ENCODE results near the gene FTO. TPM values are rescaled to one million over a fixed set of nuclear protein-coding genes. Genes with fewer than 3 reads are reported as not detected.

FTO gene
- polyA plus RNA-seq, 3 donors: 16.8 to 51.0 (median 37.7) TPM

DNA sequence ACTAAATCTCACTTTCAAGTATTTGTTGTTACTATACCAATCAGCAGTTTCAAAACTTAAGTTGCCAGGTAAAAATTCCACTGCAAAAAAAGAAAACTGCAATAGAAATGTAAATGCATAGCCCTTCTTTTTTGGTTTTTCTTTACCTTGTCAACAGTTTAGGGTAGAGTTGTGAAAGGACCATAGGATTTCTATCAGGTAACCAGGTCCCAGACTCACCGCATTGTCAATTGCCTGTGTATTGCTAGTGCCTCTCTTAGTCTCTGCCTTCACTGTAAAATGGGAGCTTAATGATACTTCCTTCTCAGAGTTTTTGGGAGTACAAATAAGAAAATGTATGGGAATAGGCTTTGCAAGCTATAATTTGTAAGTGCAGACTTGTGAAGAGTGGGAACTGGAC, 145.0 kb downstream of the FTO start:
- Mint-ChIP-seq H3K27me3 (ENCODE audit: low read depth in 3 of 3) (no peaks in the 10 kb centered on the region), H3K36me3 (peaks cover 2 to 11% of the 10 kb centered on the region in 2 donors), H3K4me3 (no peak overlapping the region), H3K4me1 (peaks cover 31% of the 10 kb centered on the region), H3K27ac (no peak overlapping the region), H3K9me3 (peaks cover 0 to 1% (median 0%) of the 10 kb centered on the region in 7 donors)
- intact Hi-C loops (cut with micrococcal nuclease): no loop called here
- Histone ChIP-seq H3K4me1 (ENCODE audit: control insufficient read depth in 1 of 2, insufficient read depth in 2 of 2, low read length in 2 of 2) (peaks cover 27 to 30% of the 10 kb centered on the region in 2 donors), H3K27ac (ENCODE audit: low read depth in 1 of 2, low read length in 2 of 2) (peak overlapping the region in 1 of 2 donors; percentile 52), H3K9ac (ENCODE audit: insufficient read depth, low read length, poor library complexity, severe bottlenecking) (no peak overlapping the region), H4K20me1 (ENCODE audit: insufficient read depth, low read length) (no peaks in the 10 kb centered on the region), H3K36me3 (replicated peaks in 1 of 2; ENCODE audit: control insufficient read depth in 1 of 2, insufficient read depth in 2 of 2, low read length in 2 of 2) (no peaks in the 10 kb centered on the region), H3K4me3 (replicated peaks in 1 of 3; ENCODE audit: low read depth in 2 of 3, low read length in 3 of 3) (no peak overlapping the region), H2AFZ (ENCODE audit: insufficient read depth, low read depth, low read length, poor library complexity, severe bottlenecking) (peak overlapping the region; percentile 27), H3K4me2 (replicated peaks; ENCODE audit: extremely low read depth, low read length, poor library complexity, severe bottlenecking) (no peak overlapping the region), H3K79me2 (ENCODE audit: insufficient read depth, low read length) (no peaks in the 10 kb centered on the region), H3K9me3 (replicated peaks in 1 of 2; ENCODE audit: control insufficient read depth in 1 of 2, insufficient read depth in 1 of 2, low read length in 2 of 2) (no peaks in the 10 kb centered on the region), H3K27me3 (ENCODE audit: control insufficient read depth in 2 of 2, insufficient read depth in 2 of 2, low read length in 2 of 2) (no peaks in the 10 kb centered on the region)
- WGBS (ENCODE audit: insufficient coverage): no CpG with 5 or more reads among the region's 1 CpG
- DNase-seq: no peak
- TF ChIP-seq, protein P1, sequence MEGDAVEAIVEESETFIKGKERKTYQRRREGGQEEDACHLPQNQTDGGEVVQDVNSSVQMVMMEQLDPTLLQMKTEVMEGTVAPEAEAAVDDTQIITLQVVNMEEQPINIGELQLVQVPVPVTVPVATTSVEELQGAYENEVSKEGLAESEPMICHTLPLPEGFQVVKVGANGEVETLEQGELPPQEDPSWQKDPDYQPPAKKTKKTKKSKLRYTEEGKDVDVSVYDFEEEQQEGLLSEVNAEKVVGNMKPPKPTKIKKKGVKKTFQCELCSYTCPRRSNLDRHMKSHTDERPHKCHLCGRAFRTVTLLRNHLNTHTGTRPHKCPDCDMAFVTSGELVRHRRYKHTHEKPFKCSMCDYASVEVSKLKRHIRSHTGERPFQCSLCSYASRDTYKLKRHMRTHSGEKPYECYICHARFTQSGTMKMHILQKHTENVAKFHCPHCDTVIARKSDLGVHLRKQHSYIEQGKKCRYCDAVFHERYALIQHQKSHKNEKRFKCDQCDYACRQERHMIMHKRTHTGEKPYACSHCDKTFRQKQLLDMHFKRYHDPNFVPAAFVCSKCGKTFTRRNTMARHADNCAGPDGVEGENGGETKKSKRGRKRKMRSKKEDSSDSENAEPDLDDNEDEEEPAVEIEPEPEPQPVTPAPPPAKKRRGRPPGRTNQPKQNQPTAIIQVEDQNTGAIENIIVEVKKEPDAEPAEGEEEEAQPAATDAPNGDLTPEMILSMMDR (IDR thresholded peaks at IDR 0.05): no peak

DNA sequence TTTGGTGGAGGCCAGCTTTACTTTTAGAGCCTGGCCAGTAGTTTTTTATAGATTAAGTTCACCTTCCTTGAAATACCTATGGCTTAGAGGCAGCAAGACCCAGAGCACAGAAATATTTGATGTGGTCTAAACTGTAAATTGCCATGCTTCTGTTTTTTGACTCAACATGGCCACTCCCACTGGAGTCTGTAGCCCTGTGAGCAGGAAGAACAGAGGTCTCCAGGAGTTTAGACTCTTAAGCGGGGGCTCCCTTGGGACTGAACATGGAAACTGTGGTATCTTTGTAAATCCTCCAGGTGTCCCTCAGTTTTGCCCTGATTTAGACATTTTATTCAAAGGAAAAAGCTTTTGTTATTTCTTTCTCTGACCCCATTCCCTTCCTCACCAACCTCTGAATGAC, 145.6 kb downstream of the FTO start:
- no peaks in the 10 kb centered on the region for H4K20me1 ChIP-seq (ENCODE audit: insufficient read depth, low read length)
- H3K27ac ChIP-seq (ENCODE audit: low read depth in 1 of 2, low read length in 2 of 2): peak overlapping the region in 1 of 2 donors; percentile 52
- TF ChIP-seq, protein P1 (IDR thresholded peaks at IDR 0.05): no peak
- no peaks in the 10 kb centered on the region for H3K79me2 ChIP-seq (ENCODE audit: insufficient read depth, low read length)
- no CpG with 5 or more reads among the region's 1 CpG for WGBS (ENCODE audit: insufficient coverage)
- H3K4me2 ChIP-seq (replicated peaks; ENCODE audit: extremely low read depth, low read length, poor library complexity, severe bottlenecking): no peak overlapping the region
- H3K36me3 Mint-ChIP-seq: peaks cover 5 to 6% of the 10 kb centered on the region in 2 donors
- H3K9me3 Mint-ChIP-seq: peaks cover 0 to 1% (median 0%) of the 10 kb centered on the region in 7 donors
- no peak for DNase-seq
- intact Hi-C loops (cut with micrococcal nuclease): no loop called here
- peak overlapping the region; percentile 27 for H2AFZ ChIP-seq (ENCODE audit: insufficient read depth, low read depth, low read length, poor library complexity, severe bottlenecking)
- H3K27me3 ChIP-seq (ENCODE audit: control insufficient read depth in 2 of 2, insufficient read depth in 2 of 2, low read length in 2 of 2): no peaks in the 10 kb centered on the region
- peaks cover 31% of the 10 kb centered on the region for H3K4me1 Mint-ChIP-seq
- no peaks in the 10 kb centered on the region for H3K27me3 Mint-ChIP-seq (ENCODE audit: low read depth in 3 of 3)
- H3K9ac ChIP-seq (ENCODE audit: insufficient read depth, low read length, poor library complexity, severe bottlenecking): no peak overlapping the region
- H3K36me3 ChIP-seq (replicated peaks in 1 of 2; ENCODE audit: control insufficient read depth in 1 of 2, insufficient read depth in 2 of 2, low read length in 2 of 2): no peaks in the 10 kb centered on the region
- H3K4me3 Mint-ChIP-seq: no peak overlapping the region
- H3K4me3 ChIP-seq (replicated peaks in 1 of 3; ENCODE audit: low read depth in 2 of 3, low read length in 3 of 3): no peak overlapping the region
- H3K9me3 ChIP-seq (replicated peaks in 1 of 2; ENCODE audit: control insufficient read depth in 1 of 2, insufficient read depth in 1 of 2, low read length in 2 of 2): no peaks in the 10 kb centered on the region
- peak overlapping the region in 1 of 7 donors; percentile 0 for H3K27ac Mint-ChIP-seq
- H3K4me1 ChIP-seq (ENCODE audit: control insufficient read depth in 1 of 2, insufficient read depth in 2 of 2, low read length in 2 of 2): peaks cover 27 to 30% of the 10 kb centered on the region in 2 donors

Measured in CD14-positive monocyte (primary cell).